GM21723 (cell line): Measurements from ENCODE around the gene LRP5.
"Not testable (repeated sequence)": the region's sequence is repeated elsewhere in the genome, so short reads cannot be mapped to it uniquely, and the experiment has no call there.

ENCODE experiments used
- ATAC-seq: cut with Tn5 transposase; IDR thresholded peaks from one replicate; pipeline ENCODE4 v1.9.1; 2021; ENCODE audit warnings: mild to moderate bottlenecking, moderate library complexity; ENCODE audit not compliant: unreplicated experiment

Gene LRP5

DNA sequence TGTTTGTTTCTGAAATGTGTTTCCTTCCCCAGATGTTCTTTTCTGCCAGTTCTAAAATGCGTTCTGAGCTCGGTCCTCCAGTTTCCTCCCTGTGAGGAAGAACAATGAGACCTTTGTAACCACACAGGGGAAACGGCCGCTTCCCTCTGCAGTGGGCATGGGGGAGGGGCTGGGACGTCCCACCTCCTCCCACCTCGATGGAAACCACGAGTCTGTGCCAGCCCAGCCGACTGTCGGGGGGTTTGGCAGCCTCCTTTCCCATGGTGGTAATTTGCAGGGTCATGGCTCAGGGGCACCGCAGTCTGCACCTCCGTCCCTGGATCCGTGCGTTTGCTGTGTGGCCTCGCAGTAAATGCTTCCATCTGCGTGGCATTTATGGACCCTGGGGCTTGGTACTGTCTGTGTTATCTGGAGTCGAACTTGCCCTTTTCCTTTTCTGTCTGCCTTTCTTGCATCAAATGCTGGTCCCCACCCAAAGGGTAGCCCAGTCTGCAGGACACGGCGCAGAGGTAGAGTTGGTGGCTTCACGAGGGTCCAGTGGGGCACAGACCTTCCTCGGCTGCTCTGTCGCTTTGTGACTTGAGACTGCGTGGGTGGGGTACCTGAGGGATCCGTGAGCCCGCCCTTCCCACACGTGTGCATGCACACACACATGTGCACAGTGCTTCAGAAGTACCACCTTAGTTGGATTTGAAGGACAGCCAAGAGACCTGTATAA is 16.1 kb downstream of the LRP5 start:
- no peak for ATAC-seq

DNA sequence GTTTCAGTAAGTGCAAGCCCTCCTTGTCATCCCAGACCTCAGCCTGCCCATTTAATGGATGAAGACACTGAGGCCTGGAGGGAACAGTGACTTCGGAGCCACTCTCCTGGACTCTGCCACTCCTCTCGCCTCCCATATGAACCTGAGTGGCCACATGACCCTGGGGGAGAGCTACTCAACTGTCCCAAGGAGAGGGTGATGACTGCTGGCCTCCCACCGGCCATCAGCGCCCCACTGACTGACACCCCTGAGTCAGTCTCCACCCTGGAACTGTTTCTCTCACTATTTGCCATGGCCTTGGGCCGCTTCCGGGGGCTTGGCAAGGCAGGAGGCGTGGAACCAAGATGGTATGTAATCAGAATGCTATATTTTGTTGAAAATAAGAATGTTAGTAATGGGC is 17.1 kb downstream of the LRP5 start:
- ATAC-seq: no peak

DNA sequence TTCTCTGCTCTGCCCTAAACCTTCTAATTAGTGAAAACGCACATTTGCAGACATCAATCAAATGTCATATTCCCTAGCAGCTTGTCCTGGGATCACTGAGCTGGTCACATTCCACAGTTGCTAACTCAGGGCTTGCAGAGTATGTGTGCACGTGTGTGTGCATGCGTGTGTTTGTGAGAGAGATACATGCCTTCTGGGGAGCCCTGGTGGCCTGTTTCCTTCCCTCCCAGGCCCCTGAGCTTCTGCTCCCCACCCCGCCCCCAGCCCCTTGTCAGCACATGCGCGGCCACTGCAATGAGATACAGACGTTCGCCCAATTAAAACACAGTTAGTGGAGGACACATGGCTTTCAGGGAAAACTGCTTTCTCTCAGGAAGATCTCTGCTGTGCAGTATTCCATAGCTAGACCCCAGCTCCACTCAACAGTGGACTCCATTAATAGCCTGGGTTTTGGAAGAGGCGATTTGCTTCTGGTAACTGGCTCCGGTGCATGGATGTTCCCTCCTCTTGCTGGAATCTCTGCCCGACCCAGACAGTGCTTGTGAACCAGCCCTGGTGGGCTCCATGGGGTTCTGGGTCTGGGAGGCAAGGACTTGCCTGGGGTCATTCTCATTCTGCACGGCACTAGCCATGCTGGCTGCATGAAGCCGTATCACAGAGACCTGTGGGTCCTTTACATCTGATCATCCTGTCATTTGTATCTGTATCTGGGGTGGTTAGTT is 17.7 kb downstream of the LRP5 start:
- ATAC-seq: no peak

DNA sequence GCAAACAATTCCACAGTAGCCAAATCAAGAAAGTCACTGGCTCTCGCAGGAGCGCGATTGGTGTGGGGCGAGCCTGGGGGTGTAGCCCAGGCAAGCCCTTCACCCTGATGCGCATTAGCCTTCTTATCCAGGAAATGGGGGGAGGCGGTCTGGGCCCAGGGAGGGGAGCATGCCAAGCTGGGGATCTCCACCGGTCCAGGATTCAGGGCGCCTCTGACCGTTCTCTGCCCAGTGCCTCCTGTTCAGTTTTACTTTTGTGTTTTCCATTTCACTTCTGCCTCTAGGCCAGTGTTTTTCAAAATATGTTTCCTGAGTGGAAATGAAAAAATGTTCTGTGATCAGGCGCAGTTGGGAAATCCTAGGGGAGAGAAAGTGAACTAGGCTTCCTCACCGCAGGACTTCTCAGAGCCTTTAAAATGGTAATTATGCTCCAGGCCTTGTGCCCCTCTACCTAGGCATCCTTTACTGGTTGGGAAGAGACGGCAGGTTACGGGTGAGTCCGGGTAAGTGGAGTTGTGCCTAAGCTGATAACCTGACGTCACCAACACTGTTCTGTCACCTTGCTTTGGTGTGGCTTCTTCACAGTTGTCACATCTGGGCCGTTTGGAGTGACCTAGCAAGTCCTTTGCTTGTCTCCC is 18.4 kb downstream of the LRP5 start:
- ATAC-seq: no peak

DNA sequence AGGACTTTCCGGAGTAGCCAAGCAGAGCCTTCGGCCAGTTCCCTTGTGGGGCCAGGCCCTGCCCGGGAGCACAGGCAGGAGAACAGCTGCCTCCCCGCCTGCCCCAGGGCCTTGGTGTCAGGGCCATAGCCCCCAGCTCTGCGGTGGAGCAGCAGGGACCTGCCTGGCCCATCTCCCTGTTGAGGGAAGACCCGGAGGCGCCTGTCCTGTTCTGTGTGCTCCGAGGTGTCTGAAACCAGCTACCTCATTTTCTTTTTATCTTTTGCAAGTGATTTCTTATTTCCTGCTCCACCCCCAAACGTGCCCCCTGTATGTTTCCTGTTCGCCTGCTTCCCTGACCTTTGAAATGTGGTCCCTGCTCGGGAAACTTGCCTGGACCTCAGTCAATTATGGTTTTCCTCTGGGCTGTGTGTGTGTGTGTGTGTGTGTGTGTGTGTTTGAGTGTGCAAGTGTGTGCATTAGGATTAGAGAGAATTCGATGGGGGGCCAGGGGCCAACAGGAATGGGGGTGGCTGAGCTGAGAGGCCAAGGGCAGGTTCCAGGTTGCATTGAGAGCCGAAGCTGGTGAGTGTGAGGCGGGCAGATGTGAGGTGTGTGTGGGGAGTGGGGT is 19.1 kb downstream of the LRP5 start:
- ATAC-seq: no peak

DNA sequence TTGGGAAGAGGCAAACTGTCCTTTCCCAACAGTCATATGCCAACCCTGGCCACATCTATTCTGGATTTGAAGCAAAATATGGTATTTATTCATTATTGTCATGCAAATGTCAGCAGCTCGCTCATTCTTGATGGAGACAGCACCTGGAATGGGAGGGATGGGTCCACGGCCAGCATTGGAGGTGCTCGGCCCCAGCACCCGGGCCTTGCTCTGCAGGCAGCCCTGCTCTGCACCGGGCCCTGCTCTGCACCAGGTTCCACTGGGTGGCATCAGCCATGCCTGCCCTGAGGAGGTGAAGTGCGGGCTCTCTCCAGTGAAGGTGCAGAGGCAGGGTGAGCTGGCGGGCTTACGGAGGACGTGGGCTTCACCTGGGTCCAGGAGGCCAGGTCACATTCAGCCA is 19.8 kb downstream of the LRP5 start:
- no peak for ATAC-seq

DNA sequence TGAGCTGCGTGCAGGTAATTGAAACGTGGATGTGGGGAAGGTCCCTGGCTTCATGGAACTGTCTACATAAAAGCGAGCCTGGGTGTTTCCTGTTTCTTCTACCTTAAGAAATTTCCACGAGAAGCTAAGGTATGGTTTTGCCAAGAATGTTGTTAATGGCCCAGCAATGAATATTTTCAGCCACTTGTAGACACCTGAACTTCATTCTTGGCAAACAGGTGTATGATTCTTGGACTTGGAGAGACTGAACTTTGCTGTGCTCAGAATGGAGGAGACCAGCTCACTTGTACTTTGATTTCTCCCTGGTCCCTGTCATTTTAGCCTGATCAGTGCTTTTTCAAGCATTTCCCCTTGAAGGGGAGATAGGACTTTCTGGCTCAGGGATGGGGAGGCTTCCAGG is 20.8 kb downstream of the LRP5 start:
- ATAC-seq: no peak

DNA sequence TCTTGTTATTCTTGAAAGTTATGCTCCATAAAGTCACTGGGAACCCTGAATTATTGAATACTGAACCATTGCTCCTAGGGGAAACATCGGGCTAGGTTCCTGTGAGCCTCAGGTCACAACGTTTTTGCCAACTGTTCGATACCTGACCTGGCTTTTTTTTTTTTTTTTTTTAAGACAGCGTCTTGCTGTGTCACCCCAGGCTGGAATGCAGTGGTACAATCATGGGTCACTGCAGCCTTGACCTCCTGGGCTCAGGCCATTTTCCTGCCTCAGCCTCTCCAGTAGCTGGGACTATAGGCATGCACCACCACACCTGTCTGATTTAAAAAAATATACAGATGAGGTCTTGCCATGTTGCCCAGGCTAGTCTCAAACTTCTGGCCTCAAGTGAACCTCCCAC is 22.5 kb downstream of the LRP5 start:
- no peak for ATAC-seq

DNA sequence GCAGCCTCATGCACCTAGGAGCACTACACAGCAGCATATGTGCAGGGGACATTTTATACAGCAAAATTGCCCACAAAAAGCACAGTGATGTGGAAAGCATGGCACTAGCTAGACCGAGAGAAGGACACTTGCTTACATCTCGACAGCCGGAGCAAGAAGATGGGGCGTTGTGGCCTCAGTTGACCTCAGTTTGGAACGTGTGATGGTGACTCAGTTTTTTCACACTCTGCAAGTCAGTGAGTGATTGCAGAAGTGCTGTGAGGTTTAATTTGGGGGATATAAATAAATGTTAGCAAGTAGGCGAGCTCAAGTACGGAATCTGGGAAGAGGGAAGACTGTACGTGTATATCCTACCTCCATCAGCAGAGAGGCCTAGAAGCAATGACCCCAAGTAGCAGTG is 23.3 kb downstream of the LRP5 start:
- ATAC-seq: no peak

DNA sequence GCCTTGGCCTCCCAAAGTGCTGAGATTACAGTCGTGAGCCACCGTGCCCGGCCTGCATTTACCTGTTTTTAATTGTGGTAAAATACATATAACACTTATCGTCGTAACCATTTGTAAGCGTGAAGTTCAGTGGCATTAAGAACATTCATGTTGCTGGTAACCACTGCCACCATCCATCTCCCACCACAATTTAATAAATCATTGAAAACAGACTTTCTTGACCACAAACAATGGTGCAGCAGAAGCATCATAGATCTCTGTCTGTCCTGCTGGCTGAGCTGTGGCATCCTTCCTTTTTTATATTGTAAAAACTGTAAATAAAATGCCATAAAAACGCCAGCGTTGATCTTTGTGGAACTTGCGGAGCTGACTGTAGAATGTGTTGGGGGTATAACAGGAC is 24.3 kb downstream of the LRP5 start:
- no peak for ATAC-seq

DNA sequence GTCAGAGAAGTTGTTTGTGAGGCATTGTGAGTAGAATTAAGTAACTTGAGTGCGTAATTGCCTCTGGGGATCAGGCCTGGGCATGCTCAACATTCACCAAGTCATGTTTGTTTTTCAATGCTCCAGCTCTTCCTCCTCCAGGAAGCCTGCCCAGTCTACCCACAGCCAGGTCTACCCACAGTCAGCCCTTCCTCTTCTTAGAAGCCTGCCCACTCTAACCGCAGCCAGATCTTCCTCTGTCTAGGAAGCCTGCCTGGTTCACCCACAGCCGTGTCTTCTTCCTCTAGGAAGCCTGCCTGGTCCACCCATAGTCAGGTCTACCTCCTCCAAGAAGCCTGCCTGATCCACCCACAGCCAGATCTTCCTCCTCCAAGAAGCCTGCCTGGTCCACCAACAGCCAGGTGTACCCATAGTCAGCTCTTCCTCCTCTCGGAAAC is 25.0 kb downstream of the LRP5 start:
- no peak for ATAC-seq

DNA sequence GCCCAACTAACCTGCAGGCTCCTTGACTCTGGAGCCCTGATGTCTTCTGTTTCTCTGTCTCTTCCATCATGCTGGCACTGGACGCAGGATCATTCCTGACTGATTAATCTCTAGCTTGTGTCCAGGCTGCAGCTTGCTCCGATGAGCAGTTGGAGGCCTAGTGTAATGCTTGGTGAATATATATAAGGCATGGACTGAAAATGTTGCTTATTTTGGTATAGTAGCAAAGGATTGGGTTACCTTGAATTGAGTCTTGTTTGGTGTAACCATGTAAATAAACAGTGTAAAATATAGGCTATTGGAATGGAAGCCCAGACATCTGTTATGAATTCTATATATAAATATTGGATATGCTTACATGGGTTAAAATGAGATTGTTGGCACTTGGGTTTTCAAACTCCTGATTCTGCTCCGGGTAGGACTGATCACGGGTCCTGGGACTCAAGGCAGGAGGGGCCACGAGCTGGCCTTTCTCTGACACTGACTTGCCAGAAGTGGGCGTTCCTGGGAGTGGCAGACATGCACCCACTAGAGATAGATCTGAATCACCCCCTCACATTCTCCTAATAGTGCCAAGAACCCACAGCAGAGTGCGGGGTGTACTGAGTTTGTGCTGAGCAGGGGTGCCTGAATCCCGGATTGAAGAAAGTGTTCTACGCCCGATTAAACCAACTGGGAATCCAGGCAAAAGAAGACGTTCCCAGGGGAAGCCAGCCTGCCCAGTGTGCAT is 25.8 kb downstream of the LRP5 start:
- ATAC-seq: no peak

DNA sequence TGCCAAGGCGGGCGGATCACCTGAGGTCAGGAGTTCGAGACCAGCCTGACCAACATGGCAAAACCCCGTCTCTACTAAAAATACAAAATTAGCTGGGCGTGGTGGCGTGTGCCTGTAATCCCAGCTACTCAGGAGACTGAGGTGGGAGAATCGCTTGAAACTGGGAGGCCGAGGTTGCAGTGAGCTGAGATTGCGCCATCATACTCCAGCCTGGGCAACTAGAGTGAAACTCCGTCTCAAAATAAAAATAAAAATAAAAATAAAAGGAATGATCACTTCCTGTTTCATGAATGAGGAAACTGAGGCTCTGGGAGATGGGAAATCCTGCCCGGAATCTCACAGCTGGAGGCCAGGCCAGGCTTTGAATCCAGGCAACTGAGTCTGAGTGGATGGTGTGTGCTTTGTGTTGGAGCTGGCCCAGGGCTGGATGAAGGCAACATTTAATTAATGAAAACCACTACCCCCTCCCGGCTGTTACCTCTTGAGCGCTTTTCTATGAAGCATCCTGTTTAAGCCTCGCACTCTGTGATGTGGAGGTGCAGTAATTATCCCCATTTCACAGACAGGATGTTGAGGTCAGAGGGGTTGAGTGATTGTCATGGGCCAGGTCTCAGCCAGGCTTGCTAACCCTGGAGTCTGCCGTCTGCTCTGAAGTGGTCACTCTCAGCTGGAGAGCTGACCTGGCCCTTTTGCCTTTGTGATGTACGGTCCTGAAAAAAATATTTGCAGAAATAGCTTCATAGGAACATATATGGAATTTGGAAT is 27.8 kb downstream of the LRP5 start:
- ATAC-seq: no peak

DNA sequence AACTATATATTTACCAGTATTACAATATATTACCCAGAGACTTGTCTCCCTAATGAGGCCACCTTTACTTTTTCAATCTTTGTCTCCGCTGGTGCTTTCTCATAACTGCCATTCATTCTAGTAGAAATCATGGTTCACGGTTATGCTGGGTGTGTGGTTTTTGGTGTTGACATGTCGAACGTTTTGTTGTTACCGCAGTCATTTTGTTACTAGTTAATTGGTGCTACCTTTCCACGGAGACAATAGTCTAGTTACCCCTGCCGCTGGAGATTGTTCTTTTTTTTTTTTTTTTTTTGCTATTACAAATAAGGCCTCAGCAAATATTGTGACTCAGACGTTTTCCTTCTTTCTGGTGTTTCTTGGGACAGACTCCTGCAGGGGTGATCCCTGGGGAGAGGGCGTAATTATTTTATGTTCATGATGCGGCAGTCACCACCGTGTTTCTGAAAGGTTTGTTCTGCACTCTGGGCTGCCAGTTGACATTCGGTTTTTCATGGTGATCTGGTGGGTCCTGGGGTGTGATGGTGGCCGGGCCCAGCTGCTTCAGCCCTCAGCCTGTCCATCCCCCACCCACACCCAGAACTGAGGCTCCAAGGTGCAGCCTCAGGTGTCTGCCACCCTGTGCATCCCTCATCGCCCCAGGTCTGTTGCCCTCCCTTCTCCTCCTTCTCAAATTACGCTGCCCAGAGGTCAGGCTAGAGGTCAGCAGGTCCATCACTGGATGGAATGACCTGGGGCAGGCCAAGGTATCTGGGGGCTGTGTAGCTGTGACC is 28.6 kb downstream of the LRP5 start:
- no peak for ATAC-seq

DNA sequence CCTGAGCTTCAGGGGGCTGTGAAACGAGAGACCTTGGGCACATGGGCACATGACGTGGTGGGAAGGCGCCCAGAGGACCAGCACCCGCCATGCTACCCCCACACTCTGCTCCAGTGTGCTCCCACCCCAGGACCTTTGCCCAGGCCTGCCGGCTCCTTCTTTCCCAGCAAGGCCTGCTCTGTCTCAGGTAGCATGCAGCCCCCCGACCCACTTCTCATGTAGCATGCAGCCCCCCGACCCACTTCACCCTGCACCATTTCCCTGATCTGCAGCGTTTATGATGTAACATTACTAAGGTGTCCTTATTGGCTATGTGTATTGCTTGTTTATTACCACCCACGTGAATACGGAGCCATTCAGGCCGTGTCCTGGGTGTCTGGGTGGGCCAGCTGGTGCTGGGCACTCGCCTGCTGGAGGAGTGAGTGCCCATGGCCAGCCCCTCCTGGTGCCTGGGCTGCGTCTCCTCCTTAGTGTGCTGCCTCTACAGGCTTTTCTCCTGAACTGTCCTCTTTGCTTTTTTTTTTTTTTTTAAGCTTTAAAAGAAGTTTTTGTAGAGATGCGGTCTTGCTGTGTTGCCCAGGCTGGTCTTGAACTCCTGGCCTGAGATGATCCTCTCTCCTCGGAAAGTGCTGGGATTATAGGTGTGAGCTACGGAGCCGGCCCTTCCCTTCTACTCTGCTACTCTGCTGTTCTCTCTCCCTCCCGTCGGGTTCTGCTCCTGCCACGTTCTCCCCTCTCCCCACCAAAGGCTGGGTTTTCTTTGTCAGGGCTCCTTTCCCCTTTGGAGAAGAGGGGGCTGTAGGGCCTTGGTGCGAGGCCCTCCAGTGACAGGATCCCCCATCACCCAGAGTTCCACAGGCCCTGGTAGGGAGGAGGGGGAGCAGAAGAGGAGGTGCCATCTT is 29.4 kb downstream of the LRP5 start:
- ATAC-seq: no peak

DNA sequence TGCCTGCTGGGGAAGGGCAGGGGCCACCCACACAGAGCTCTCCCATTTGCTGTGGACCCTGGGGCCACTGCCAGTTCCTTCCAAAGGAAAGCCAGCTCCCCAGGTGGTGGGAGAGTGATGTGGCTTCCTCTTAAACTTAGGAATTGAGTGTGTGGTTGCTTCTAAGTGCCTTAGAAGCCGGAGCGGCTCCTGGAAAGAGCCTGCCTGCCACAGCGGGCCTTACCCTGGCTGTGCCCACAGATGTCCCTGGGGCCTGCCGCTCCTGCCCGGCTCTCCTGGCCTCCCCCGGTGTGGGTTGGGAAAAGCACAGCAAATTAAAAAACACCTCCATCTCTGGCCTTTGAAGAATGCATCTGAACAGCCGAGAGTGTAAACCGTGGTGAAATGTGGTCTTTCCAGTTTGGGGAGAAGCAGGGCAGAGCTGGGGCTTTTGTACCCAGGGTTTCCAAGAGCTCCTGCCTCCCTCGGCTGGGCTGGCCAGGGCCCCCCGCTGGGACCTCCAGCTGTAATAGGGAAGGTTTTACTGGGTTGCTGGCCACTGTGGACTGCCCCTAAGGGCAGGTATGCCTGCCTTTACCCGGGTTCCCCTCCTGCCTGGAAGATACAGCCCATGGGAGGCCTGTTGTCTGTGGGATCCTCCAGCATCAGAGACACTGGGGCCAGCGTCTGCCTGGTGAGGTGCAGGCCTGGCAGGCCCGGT is 30.2 kb downstream of the LRP5 start:
- no peak for ATAC-seq

DNA sequence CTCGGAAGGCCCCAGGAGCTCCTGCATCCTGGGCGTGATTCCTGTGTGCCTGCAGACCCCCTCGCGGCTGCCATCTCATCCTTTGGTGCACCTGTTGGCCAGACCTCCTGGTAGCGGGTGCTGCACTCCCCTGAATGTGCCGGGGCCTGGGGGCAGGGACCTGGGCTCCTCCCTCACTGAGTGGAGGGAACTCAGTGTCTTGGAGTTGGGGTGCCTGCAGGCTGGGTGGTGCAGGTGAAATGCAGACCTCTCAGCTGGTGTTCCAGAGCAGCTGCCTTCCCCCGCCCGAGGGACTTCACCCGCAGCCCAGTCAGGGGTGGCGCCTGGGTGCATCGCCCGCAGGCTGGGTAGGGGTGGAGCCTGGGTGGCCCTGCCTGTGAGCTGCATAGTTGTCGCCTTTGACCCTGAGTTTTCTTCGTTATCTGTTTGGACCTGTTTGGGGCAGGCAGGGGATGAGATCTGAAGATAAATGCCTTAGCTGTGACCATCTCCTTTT is 31.4 kb downstream of the LRP5 start:
- ATAC-seq: no peak

DNA sequence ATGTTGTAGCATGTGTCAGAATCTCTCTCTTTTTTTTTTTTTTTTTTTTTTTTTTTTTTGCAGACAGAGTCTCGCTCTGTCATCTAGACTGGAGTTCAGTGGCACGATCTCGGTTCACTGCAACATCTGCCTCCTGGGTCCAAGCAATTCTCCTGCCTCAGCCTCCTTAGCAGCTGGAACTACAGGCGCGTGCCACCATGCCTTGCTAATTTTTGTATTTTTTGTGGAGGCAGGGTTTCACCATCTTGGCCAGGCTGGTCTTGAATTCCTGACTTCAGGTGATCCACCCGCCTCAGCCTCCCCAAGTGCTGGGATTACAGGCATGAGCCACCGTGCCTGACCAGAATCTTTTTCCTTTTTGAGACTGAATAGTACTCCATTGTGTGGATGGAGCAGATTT is 32.4 kb downstream of the LRP5 start:
- not testable (repeated sequence) for ATAC-seq
